ENCODE measurements around the gene ACOT13. TPM values are rescaled to one million over a fixed set of nuclear protein-coding genes. Genes with fewer than 3 reads are reported as not detected.
A peak's percentile ranks its signal among the peaks of the same experiment; 100 is the strongest.
"Not testable (repeated sequence)": the region's sequence is repeated elsewhere in the genome, so short reads cannot be mapped to it uniquely, and the experiment has no call there.

Gene ACOT13
- total RNA-seq, 1 donor from 2014 or later = 3.1 TPM

GRCh38 chr6:24743944-24744335 lies 77.1 kb downstream of the ACOT13 start:
- H3K27me3 ChIP-seq = no peaks in the 10 kb centered on the region
- H3K4me1 ChIP-seq = no peaks in the 10 kb centered on the region
- intact Hi-C loops (cut with DNase I) = loop anchor here (2.0 kb wide), 1 partner anchor 23 kb away; no protein-coding TSS in a partner anchor
- H3K4me3 ChIP-seq = no peak overlapping the region
- DNase-seq (ENCODE audit: low spot score in 2 of 2) = no peak
- no peak for TF ChIP-seq CTCF (IDR thresholded peaks at IDR 0.05)
- no peaks in the 10 kb centered on the region for H3K36me3 ChIP-seq
- no peaks in the 10 kb centered on the region for H3K9me3 ChIP-seq
- H3K27ac ChIP-seq = peak overlapping the region in 1 of 2 donors; percentile 9

GRCh38 chr6:24744911-24745310 lies 78.0 kb downstream of the ACOT13 start:
- DNase-seq (ENCODE audit: low spot score in 2 of 2) = no peak
- intact Hi-C loops (cut with DNase I) = no loop called here
- Histone ChIP-seq H3K4me1 (no peaks in the 10 kb centered on the region), H3K4me3 (no peak overlapping the region), H3K36me3 (no peaks in the 10 kb centered on the region), H3K27me3 (no peaks in the 10 kb centered on the region), H3K9me3 (no peaks in the 10 kb centered on the region), H3K27ac (no peak overlapping the region)
- no peak for TF ChIP-seq CTCF (IDR thresholded peaks at IDR 0.05)

GRCh38 chr6:24749297-24749696 lies 82.4 kb downstream of the ACOT13 start:
- intact Hi-C loops (cut with DNase I) = no loop called here
- H3K27me3 ChIP-seq = no peaks in the 10 kb centered on the region
- H3K4me1 ChIP-seq = no peaks in the 10 kb centered on the region
- DNase-seq (ENCODE audit: low spot score in 2 of 2) = no peak
- H3K27ac ChIP-seq = no peak overlapping the region
- H3K36me3 ChIP-seq = no peaks in the 10 kb centered on the region
- TF ChIP-seq CTCF (IDR thresholded peaks at IDR 0.05) = no peak
- no peak overlapping the region for H3K4me3 ChIP-seq
- no peaks in the 10 kb centered on the region for H3K9me3 ChIP-seq

GRCh38 chr6:24750878-24751277 lies 84.0 kb downstream of the ACOT13 start:
- H3K27ac ChIP-seq; DNase-seq (ENCODE audit: low spot score in 2 of 2); H3K9me3 ChIP-seq; H3K4me1 ChIP-seq; intact Hi-C loops (cut with DNase I); H3K36me3 ChIP-seq; H3K27me3 ChIP-seq; H3K4me3 ChIP-seq: not testable (repeated sequence)

- no peak for TF ChIP-seq CTCF (IDR thresholded peaks at IDR 0.05)
- Histone ChIP-seq H3K27ac (no peak overlapping the region), H3K36me3 (no peaks in the 10 kb centered on the region), H3K27me3 (no peaks in the 10 kb centered on the region), H3K4me1 (no peaks in the 10 kb centered on the region), H3K4me3 (no peak overlapping the region), H3K9me3 (no peaks in the 10 kb centered on the region)
- intact Hi-C loops (cut with DNase I) = no loop called here
- DNase-seq (ENCODE audit: low spot score in 2 of 2) = no peak
Observed at GRCh38 chr6:24752503-24752902, 85.6 kb downstream of the ACOT13 start.

- Histone ChIP-seq H3K4me1 (no peaks in the 10 kb centered on the region), H3K36me3 (no peaks in the 10 kb centered on the region), H3K4me3 (no peak overlapping the region), H3K27ac (no peak overlapping the region), H3K9me3 (no peaks in the 10 kb centered on the region), H3K27me3 (no peaks in the 10 kb centered on the region)
- no peak for TF ChIP-seq CTCF (IDR thresholded peaks at IDR 0.05)
- DNase-seq (ENCODE audit: low spot score in 2 of 2) = no peak
- intact Hi-C loops (cut with DNase I) = no loop called here
Observed at GRCh38 chr6:24752917-24753492, 86.1 kb downstream of the ACOT13 start.
